HepG2 (cell line): Measurements from ENCODE around the gene KATNB1. TPM values are rescaled to one million over a fixed set of nuclear protein-coding genes. Genes with fewer than 3 reads are reported as not detected.

Experiments used
- ARID4A ChIP-seq: sonication (generic); formaldehyde crosslinking; IDR thresholded peaks from 2 replicates; pipeline ENCODE4 v1.5.0; 2020; ENCODE audit warnings: mild to moderate bottlenecking, missing genetic modification reagents, borderline replicate concordance
- BRCA1 ChIP-seq: sonication (generic); formaldehyde crosslinking; IDR thresholded peaks from 2 replicates; pipeline ENCODE4 v1.4.0; 2020; ENCODE audit warnings: missing genetic modification reagents
- CHD4 ChIP-seq: fragments of 200-600 bp; sonication (generic); IDR thresholded peaks from 2 replicates; pipeline ENCODE4 v1.7.0; 2017; ENCODE audit warnings: mild to moderate bottlenecking, low read length, borderline replicate concordance
- HNRNPUL1 ChIP-seq: fragments of 200-400 bp; formaldehyde crosslinking; IDR thresholded peaks from 2 replicates; pipeline ENCODE4 v1.6.1; 2017; ENCODE audit warnings: low read depth, mild to moderate bottlenecking, low read length, moderate library complexity
- ISL2 ChIP-seq: sonication (generic); formaldehyde crosslinking; IDR thresholded peaks from 2 replicates; pipeline ENCODE4 v1.5.0; 2020; ENCODE audit warnings: missing genetic modification reagents
- NBN ChIP-seq: fragments of 450-650 bp; conservative IDR thresholded peaks from 2 replicates; pipeline ENCODE4 v1.6.1; 2017
- NFIB ChIP-seq: sonication (generic); formaldehyde crosslinking; IDR thresholded peaks from 2 replicates; pipeline ENCODE4 v1.9.0; 2021; ENCODE audit warnings: missing genetic modification reagents, mild to moderate bottlenecking, borderline replicate concordance
- NKX3-1 ChIP-seq: sonication (generic); formaldehyde crosslinking; IDR thresholded peaks from 2 replicates; pipeline ENCODE4 v1.5.0; 2020; ENCODE audit warnings: missing genetic modification reagents
- THAP11 ChIP-seq: IDR thresholded peaks from 2 replicates; pipeline ENCODE4 v1.6.1; 2016; ENCODE audit warnings: missing biosample characterization, missing genetic modification reagents
- ZNF101 ChIP-seq: sonication (generic); formaldehyde crosslinking; IDR thresholded peaks from 2 replicates; pipeline ENCODE4 v1.4.0; 2020; ENCODE audit warnings: mild to moderate bottlenecking, low read depth, missing genetic modification reagents, borderline replicate concordance
- ZNF17 ChIP-seq: sonication (generic); formaldehyde crosslinking; IDR thresholded peaks from 2 replicates; pipeline ENCODE4 v1.5.0; 2020; ENCODE audit warnings: mild to moderate bottlenecking, missing genetic modification reagents
- ZNF274 ChIP-seq: sonication (generic); formaldehyde crosslinking; IDR thresholded peaks from 2 replicates; pipeline ENCODE4 v1.5.1; 2020; ENCODE audit warnings: mild to moderate bottlenecking, missing genetic modification reagents
- ZNF292 ChIP-seq: sonication (generic); formaldehyde crosslinking; IDR thresholded peaks from 2 replicates; pipeline ENCODE4 v1.8.1; 2022; ENCODE audit warnings: mild to moderate bottlenecking, low read depth, missing genetic modification reagents, borderline replicate concordance
- ZNF496 ChIP-seq: sonication (generic); formaldehyde crosslinking; IDR thresholded peaks from 2 replicates; pipeline ENCODE4 v1.8.1; 2023; ENCODE audit warnings: mild to moderate bottlenecking, moderate library complexity, missing genetic modification reagents; ENCODE audit not compliant: insufficient replicate concordance
- polyA plus RNA-seq, 8 experiments: library from polyadenylated mRNA; depleted of rRNA in 3 of 8; stranded (reverse) in 7 of 8; unstranded in 1 of 8; fragments of >200 nt; fragmentation: Illumina TruSeq in 4 of 8; extraction: Trizol in 4 of 8; gene quantifications; 2 replicates each; pipeline versions ENCODE4 v1.2.1 to v1.2.3, GENCODE V29; 2011 to 2016; ENCODE audit warnings: low read depth in 4 of 8, missing spikeins in 1 of 8, mixed read lengths in 1 of 8; ENCODE audit not compliant: insufficient read depth in 1 of 8
- total RNA-seq, 5 experiments: library from RNA; depleted of rRNA; stranded (reverse); fragments of >200 nt; fragmentation: Illumina TruSeq; extraction: Trizol; gene quantifications; 2 replicates each; pipeline ENCODE4 v1.2.3, GENCODE V29; 2016; ENCODE audit warnings: low read depth in 1 of 5
- TF ChIP-seq, protein P1 (sequence below): IDR thresholded peaks from 2 replicates; pipeline ENCODE4 v1.6.1; 2018; ENCODE audit warnings: missing genetic modification reagents, mild to moderate bottlenecking, missing compliant biosample characterization
- TF ChIP-seq, protein P2 (sequence below): IDR thresholded peaks from 2 replicates; pipeline ENCODE4 v1.6.1; 2016; ENCODE audit warnings: mild to moderate bottlenecking, missing biosample characterization, missing genetic modification reagents
- TF ChIP-seq, protein P3 (sequence below): sonication (generic); formaldehyde crosslinking; IDR thresholded peaks from 2 replicates; pipeline ENCODE4 v1.4.0; 2020; ENCODE audit warnings: mild to moderate bottlenecking, low read depth, missing genetic modification reagents
- TF ChIP-seq, protein P4 (sequence below): sonication (generic); formaldehyde crosslinking; IDR thresholded peaks from 2 replicates; pipeline ENCODE4 v1.5.0; 2020; ENCODE audit warnings: missing genetic modification reagents

Gene KATNB1
- total and polyA plus RNA-seq, 2 of the 13 experiments (the other 11 are each of a cell fraction or from before 2014, with no cell fraction given) = 31.5 to 43.5 TPM

DNA sequence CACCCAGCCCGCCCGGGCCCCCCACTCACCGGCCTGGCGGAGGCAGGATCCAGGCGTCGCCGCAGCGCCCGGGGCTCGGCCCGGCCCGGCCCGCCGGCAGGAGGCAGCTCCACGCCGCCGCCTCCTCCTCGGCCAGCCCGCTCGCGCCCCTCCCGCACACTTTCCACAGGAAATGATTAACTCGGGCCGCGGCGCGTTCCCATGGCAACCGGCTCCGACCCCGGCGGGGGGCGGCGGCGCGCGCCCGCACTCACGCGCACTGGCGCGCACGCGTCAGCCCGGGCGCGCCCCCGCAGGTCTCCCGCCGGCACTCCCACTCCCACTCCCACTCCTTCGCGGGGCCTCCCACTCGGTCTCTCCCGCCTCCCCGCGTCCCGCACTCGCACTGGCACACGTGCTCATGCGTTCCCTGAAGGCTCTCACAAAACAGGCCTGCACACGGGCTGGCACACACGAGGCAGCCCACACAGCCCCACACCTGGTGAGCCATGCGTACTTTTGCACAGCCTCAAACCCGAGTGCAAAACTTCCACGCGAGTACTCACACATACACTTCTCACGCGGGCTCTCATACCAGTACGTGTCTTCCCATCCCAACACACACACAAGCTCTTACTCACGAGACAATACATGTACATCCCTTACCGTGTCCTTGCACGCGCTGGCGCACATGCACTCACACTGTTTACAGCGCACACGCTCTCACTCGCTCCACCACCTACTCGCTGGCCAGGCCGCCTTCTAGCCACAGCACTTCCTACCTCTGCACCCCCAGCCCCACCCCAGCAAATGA is 67.0 kb downstream of the KATNB1 start, which contains the start of gene KIFC3 (continued):
- TF ChIP-seq HNRNPUL1 (peak; percentile 89; the same call in 1 of the 2 replicates), ZNF17 (CRISPR knock-in tag) (no peak), ZNF274 (peak; percentile 97), ARID4A (peak; percentile 88), ZNF292 (peak; percentile 22; the same call in 1 of the 2 replicates), CHD4 (0 out of 2 replicates have a peak, but pooled peaks have one; percentile 55), ISL2 (CRISPR knock-in tag) (peak; percentile 80), NFIB (CRISPR knock-in tag) (peak; percentile 92; the same call in 1 of the 2 replicates), ZNF101 (CRISPR knock-in tag) (peak; percentile 5; the same call in 1 of the 2 replicates), BRCA1 (CRISPR knock-in tag) (peak; percentile 87; the same call in 1 of the 2 replicates), NKX3-1 (0 out of 2 replicates have a peak, but pooled peaks have one; percentile 81), NBN (no peak), THAP11 (CRISPR knock-in tag) (0 out of 2 replicates have a peak, but pooled peaks have one; percentile 16), ZNF496 (CRISPR knock-in tag) (no peak)
- TF ChIP-seq, protein P1, sequence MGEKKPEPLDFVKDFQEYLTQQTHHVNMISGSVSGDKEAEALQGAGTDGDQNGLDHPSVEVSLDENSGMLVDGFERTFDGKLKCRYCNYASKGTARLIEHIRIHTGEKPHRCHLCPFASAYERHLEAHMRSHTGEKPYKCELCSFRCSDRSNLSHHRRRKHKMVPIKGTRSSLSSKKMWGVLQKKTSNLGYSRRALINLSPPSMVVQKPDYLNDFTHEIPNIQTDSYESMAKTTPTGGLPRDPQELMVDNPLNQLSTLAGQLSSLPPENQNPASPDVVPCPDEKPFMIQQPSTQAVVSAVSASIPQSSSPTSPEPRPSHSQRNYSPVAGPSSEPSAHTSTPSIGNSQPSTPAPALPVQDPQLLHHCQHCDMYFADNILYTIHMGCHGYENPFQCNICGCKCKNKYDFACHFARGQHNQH = no peak; the same call in 1 of the 2 replicates
- TF ChIP-seq, protein P2, sequence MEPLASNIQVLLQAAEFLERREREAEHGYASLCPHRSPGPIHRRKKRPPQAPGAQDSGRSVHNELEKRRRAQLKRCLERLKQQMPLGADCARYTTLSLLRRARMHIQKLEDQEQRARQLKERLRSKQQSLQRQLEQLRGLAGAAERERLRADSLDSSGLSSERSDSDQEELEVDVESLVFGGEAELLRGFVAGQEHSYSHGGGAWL (CRISPR knock-in tag) = peak; percentile 77
- TF ChIP-seq, protein P3, sequence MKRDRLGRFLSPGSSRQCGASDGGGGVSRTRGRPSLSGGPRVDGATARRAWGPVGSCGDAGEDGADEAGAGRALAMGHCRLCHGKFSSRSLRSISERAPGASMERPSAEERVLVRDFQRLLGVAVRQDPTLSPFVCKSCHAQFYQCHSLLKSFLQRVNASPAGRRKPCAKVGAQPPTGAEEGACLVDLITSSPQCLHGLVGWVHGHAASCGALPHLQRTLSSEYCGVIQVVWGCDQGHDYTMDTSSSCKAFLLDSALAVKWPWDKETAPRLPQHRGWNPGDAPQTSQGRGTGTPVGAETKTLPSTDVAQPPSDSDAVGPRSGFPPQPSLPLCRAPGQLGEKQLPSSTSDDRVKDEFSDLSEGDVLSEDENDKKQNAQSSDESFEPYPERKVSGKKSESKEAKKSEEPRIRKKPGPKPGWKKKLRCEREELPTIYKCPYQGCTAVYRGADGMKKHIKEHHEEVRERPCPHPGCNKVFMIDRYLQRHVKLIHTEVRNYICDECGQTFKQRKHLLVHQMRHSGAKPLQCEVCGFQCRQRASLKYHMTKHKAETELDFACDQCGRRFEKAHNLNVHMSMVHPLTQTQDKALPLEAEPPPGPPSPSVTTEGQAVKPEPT (CRISPR knock-in tag) = 0 out of 2 replicates have a peak, but pooled peaks have one; percentile 18
- TF ChIP-seq, protein P4, sequence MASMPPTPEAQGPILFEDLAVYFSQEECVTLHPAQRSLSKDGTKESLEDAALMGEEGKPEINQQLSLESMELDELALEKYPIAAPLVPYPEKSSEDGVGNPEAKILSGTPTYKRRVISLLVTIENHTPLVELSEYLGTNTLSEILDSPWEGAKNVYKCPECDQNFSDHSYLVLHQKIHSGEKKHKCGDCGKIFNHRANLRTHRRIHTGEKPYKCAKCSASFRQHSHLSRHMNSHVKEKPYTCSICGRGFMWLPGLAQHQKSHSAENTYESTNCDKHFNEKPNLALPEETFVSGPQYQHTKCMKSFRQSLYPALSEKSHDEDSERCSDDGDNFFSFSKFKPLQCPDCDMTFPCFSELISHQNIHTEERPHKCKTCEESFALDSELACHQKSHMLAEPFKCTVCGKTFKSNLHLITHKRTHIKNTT (CRISPR knock-in tag) = no peak
